ENCODE results near the gene SPACA5B. TPM values are rescaled to one million over a fixed set of nuclear protein-coding genes. Genes with fewer than 3 reads are reported as not detected.

The SPACA5B gene
- not detected for total RNA-seq

DNA sequence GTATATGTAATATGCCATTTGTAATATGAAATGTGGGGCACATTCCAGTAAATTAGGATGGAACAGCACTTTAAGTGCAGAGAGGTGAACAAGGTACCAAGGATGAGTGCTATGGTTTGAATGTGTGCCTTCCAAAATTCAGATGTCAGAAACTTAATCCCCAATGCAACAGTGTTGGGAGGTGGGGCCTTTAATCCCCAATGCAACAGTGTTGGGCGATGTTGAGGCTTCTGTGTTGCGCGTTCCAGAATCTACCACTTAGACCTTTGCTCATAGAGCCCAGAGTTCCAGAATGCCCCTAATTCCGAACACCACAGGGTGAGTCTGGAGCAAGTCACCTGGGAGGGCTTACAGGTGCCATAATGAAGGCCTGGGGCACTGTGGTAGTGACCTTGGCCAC lies at the start of gene SPACA5B:
SPACA5B (plus strand) TSS at position 301 of the 400 bp plus-strand sequence; CDS start at position 363, 62 bp downstream.

Other genes with a start within 250 kb of the SPACA5B start
- gene ZNF182, start 126.6 kb upstream of the SPACA5B start, total RNA-seq = 13.0 TPM
- gene SPACA5, start 123.6 kb upstream of the SPACA5B start, total RNA-seq = not detected
- gene ZNF630, start 59.0 kb upstream of the SPACA5B start, total RNA-seq = 12.4 TPM
- gene SSX5, start 66.2 kb downstream of the SPACA5B start, total RNA-seq = not detected
- not detected for gene SSX1, start 124.8 kb downstream of the SPACA5B start, total RNA-seq
- gene SSX3, start 226.1 kb downstream of the SPACA5B start, total RNA-seq = not detected

All from camera-type eye (tissue), 1 donor.